BJ (cell line): ENCODE results near the gene ZC3H4. TPM values are rescaled to one million over a fixed set of nuclear protein-coding genes. Genes with fewer than 3 reads are reported as not detected.
"Not testable (repeated sequence)": the region's sequence is repeated elsewhere in the genome, so short reads cannot be mapped to it uniquely, and the experiment has no call there.

ENCODE experiments used
- CTCF ChIA-PET: fragments of 350-600 bp; formaldehyde crosslinking; extraction: SDS; loops from one replicate; lab custom pipeline; 2021; ENCODE audit warnings: antibody characterized with exemption, inconsistent platforms; lab: Yijun Ruan, JAX
- POLR2A ChIA-PET: fragments of 300-600 bp; sonication (Branson Sonifier 250); formaldehyde crosslinking; extraction: SDS; loops from one replicate; lab custom pipeline; 2021; ENCODE audit warnings: antibody characterized with exemption; lab: Charles Lee
- DNase-seq: peaks from one replicate; pipeline ENCODE4 v3.0.0-alpha.2; 2011; ENCODE audit warnings: low read depth
- H3K27me3 ChIP-seq: 2 replicates; pipeline ENCODE4 v1.6.0; 2011; ENCODE audit warnings: low read length; ENCODE audit not compliant: control insufficient read depth, insufficient read depth
- H3K36me3 ChIP-seq: 2 replicates; pipeline ENCODE4 v1.5.1; 2011; ENCODE audit warnings: low read length; ENCODE audit not compliant: control insufficient read depth, insufficient read depth
- H3K4me3 ChIP-seq: 2 replicates; pipeline ENCODE4 v1.5.1; 2011; ENCODE audit warnings: low read depth, mild to moderate bottlenecking, control low read depth, low read length
- polyA plus RNA-seq: library from polyadenylated mRNA; depleted of rRNA; stranded (reverse); fragments of >200 nt; gene quantifications from 2 replicates; pipeline ENCODE4 v1.2.3, GENCODE V29; 2011
- TF ChIP-seq, protein P1 (sequence below): IDR thresholded peaks from 2 replicates; pipeline ENCODE4 v1.5.1; 2011; ENCODE audit warnings: low read depth, mild to moderate bottlenecking, control low read depth, inconsistent platforms, low read length, moderate library complexity; ENCODE audit not compliant: insufficient read depth

Gene ZC3H4
- polyA plus RNA-seq, 1 experiment, result 4.3 TPM

DNA sequence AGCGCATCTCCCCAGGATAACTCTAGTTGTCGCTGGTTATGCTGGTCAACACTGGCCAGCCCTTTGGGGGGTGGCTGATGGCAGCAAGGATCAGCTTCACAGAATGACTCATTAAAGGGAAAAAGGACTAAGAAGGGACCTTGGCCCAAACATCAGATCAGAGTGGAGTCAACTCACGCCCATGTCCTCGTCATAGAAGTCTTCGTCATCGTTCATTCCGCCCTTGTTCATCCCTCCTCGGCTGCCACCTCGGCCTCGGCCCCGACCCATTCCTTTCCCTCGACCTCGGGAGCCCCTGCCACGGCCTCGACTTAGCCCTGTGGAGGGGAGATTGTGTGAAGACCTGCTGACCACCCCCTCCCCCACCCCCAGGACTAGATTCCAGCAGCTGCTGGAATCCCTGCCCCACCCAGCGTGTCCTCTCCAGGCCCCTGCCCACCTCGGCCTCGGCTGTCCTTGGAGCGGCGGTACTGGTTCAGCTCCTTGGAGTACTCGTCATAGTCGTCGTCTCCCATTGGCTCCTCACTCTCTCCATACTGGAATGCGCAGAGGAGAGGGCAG lies 28.6 kb downstream of the ZC3H4 start:
- TF ChIP-seq, protein P1, sequence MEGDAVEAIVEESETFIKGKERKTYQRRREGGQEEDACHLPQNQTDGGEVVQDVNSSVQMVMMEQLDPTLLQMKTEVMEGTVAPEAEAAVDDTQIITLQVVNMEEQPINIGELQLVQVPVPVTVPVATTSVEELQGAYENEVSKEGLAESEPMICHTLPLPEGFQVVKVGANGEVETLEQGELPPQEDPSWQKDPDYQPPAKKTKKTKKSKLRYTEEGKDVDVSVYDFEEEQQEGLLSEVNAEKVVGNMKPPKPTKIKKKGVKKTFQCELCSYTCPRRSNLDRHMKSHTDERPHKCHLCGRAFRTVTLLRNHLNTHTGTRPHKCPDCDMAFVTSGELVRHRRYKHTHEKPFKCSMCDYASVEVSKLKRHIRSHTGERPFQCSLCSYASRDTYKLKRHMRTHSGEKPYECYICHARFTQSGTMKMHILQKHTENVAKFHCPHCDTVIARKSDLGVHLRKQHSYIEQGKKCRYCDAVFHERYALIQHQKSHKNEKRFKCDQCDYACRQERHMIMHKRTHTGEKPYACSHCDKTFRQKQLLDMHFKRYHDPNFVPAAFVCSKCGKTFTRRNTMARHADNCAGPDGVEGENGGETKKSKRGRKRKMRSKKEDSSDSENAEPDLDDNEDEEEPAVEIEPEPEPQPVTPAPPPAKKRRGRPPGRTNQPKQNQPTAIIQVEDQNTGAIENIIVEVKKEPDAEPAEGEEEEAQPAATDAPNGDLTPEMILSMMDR, result no peak
- POLR2A ChIA-PET, result no interaction called here

DNA sequence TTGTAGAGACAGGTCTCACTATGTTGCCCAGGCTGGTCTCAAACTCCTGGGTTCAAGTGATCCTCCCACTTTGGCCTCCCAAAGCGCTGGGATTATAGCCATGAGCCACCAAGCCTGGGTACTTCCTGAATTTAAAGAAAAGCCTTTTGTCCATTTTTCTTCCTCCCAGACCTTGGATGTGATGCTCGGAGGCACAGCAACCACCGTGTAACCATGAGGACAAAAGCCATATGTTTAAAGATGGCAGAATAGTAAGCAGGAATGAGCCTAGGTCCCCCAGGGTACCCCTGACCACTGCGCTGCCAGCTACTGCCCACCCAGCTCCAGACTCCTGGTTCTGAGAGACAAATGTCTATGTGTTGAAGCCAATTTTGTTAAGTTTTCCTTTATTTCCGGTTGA lies 31.1 kb downstream of the ZC3H4 start:
- DNase-seq, result no peak
- TF ChIP-seq, protein P1, result no peak
- ChIA-PET CTCF (no interaction called here), POLR2A (no interaction called here)
- Histone ChIP-seq H3K4me3 (no peak overlapping the region), H3K27me3 (no peaks in the 10 kb centered on the region), H3K36me3 (peaks cover 31% of the 10 kb centered on the region)

More for the DNA sequence above, 28.6 kb downstream of the ZC3H4 start:
- Histone ChIP-seq H3K27me3 (no peaks in the 10 kb centered on the region), H3K36me3 (peaks cover 39% of the 10 kb centered on the region), H3K4me3 (no peak overlapping the region)
- CTCF ChIA-PET, result no interaction called here
- DNase-seq, result no peak

GRCh38 chr19:47081095-47081494 lies 32.5 kb downstream of the ZC3H4 start:
- Histone ChIP-seq H3K36me3 (peaks cover 29% of the 10 kb centered on the region), H3K27me3 (no peaks in the 10 kb centered on the region), H3K4me3 (no peak overlapping the region)
- no peak for DNase-seq
- POLR2A ChIA-PET, result no interaction called here
- TF ChIP-seq, protein P1, result no peak
- CTCF ChIA-PET, result interaction anchor here (0.8 to 3.1 kb wide), 2 partner anchors 45 to 163 kb away, joined by 3 to 20 read pairs; no protein-coding TSS in a partner anchor

DNA sequence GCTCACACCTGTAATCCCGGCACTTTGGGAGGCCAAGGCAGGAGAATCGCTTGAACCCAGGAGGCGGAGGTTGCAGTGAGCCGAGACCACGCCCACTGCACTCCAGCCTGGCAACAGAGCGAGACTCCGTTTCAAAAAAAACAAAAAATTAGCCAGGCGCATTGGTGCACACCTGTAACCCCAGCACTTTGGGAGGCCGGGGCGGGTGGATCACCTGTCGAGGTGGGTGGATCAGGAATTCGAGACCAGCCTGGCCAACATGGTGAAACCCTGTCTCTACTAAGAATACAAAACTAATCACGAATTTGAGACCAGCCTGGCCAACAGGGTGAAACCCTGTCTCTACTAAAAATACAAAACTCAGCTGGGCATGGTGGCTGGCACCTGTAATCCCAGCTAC lies 35.2 kb downstream of the ZC3H4 start:
- DNase-seq, H3K27me3 ChIP-seq, H3K4me3 ChIP-seq, POLR2A ChIA-PET: not testable (repeated sequence)
- H3K36me3 ChIP-seq, result peaks cover 19% of the 10 kb centered on the region
- CTCF ChIA-PET, result interaction anchor here (0.7 to 2.4 kb wide), 7 partner anchors 18 to 166 kb away, joined by 3 to 29 read pairs (median 6); no protein-coding TSS in a partner anchor

DNA sequence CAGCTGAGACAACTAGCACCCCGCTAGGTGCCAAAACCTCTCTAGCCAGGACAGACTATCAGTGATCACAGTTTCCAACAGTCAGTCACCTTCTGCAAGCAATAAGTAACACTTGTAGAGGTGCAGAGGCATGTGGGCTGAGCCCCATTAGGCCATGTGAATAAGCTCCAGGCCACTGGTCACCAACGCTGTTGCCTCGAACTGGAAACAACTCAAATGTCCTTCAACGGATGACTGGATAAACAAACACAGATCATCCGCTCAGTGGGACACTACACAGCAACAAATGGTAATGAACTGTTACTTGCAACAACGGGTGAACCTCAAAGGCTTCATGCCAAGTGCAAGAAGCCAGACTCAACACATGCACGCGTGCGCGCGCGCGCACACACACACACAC lies 37.6 kb downstream of the ZC3H4 start:
- ChIA-PET POLR2A (no interaction called here), CTCF (interaction anchor here (1.1 to 1.7 kb wide), 4 partner anchors 14 to 50 kb away, joined by 3 to 5 read pairs (median 4); no protein-coding TSS in a partner anchor)
- H3K27me3 ChIP-seq, result no peaks in the 10 kb centered on the region
- TF ChIP-seq, protein P1, result no peak
- no peak for DNase-seq
- H3K36me3 ChIP-seq, result peaks cover 21% of the 10 kb centered on the region
- H3K4me3 ChIP-seq, result no peak overlapping the region
